CD14-positive monocyte (primary cell): ENCODE measurements around the gene ATF6B. TPM values are rescaled to one million over a fixed set of nuclear protein-coding genes. Genes with fewer than 3 reads are reported as not detected.

ENCODE experiments used
- DNase-seq, 3 donors: peaks; one replicate each; pipeline ENCODE4 v3.0.0-alpha.2; 2011 to 2022
- H2AFZ ChIP-seq: 2 replicates; pipeline ENCODE4 v1.6.0; 2012; ENCODE audit warnings: mild to moderate bottlenecking, low read depth, low read length, inconsistent platforms; ENCODE audit not compliant: insufficient read depth, poor library complexity, severe bottlenecking
- H3K27ac ChIP-seq, 2 donors: 1 replicate in 1 of 2; 2 replicates in 1 of 2; pipeline ENCODE4 v1.5.1; 2012 to 2013; ENCODE audit warnings: low read length in 2 of 2, control low read depth in 1 of 2, inconsistent platforms in 1 of 2, low read depth in 1 of 2, mild to moderate bottlenecking in 1 of 2
- H3K27me3 ChIP-seq, 2 donors: one replicate each; pipeline versions ENCODE4 v1.6.0 to v1.6.1; 2011 to 2013; ENCODE audit warnings: low read length in 2 of 2; ENCODE audit not compliant: control insufficient read depth in 2 of 2, insufficient read depth in 2 of 2
- H3K36me3 ChIP-seq, 2 donors: replicated peaks in 1 of 2; 1 replicate in 1 of 2; 2 replicates in 1 of 2; pipeline versions ENCODE4 v1.5.1 to v1.6.1; 2012 to 2013; ENCODE audit warnings: low read length in 2 of 2, control low read depth in 1 of 2, inconsistent platforms in 1 of 2, mild to moderate bottlenecking in 1 of 2; ENCODE audit not compliant: insufficient read depth in 2 of 2, control insufficient read depth in 1 of 2
- H3K4me1 ChIP-seq, 2 donors: 1 replicate in 1 of 2; 2 replicates in 1 of 2; pipeline versions ENCODE4 v1.5.1 to v1.6.1; 2012 to 2013; ENCODE audit warnings: low read length in 2 of 2, control low read depth in 1 of 2, inconsistent platforms in 1 of 2, mild to moderate bottlenecking in 1 of 2, moderate library complexity in 1 of 2; ENCODE audit not compliant: insufficient read depth in 2 of 2, control insufficient read depth in 1 of 2
- H3K4me2 ChIP-seq: replicated peaks from 2 replicates; pipeline ENCODE3; 2012; ENCODE audit warnings: low read length, moderate library complexity, mild to moderate bottlenecking; ENCODE audit not compliant: poor library complexity, severe bottlenecking; ENCODE audit errors: extremely low read depth
- H3K4me3 ChIP-seq, 3 experiments: fragments of 200-600 bp in 1 of 3; sonication (generic) in 1 of 3; replicated peaks in 1 of 3; 1 replicate in 2 of 3; 2 replicates in 1 of 3; pipeline ENCODE4 v1.5.1; 2011 to 2013; ENCODE audit warnings: low read length in 3 of 3, mild to moderate bottlenecking in 3 of 3, control low read depth in 2 of 3, low read depth in 2 of 3, inconsistent platforms in 1 of 3, moderate library complexity in 1 of 3
- H3K79me2 ChIP-seq: 2 replicates; pipeline ENCODE4 v1.6.0; 2012; ENCODE audit warnings: mild to moderate bottlenecking, control low read depth, inconsistent platforms, low read length, moderate library complexity; ENCODE audit not compliant: insufficient read depth
- H3K9ac ChIP-seq: 2 replicates; pipeline ENCODE4 v1.6.0; 2017; ENCODE audit warnings: low read length, mild to moderate bottlenecking; ENCODE audit not compliant: insufficient read depth, poor library complexity, severe bottlenecking
- H3K9me3 ChIP-seq, 2 donors: replicated peaks in 1 of 2; 1 replicate in 1 of 2; 2 replicates in 1 of 2; pipeline versions ENCODE4 v1.5.1 to v1.6.1; 2012 to 2013; ENCODE audit warnings: low read length in 2 of 2, control low read depth in 1 of 2; ENCODE audit not compliant: control insufficient read depth in 1 of 2, insufficient read depth in 1 of 2
- H4K20me1 ChIP-seq: 2 replicates; pipeline ENCODE4 v1.6.0; 2012; ENCODE audit warnings: mild to moderate bottlenecking, low read length, control low read depth, moderate library complexity; ENCODE audit not compliant: insufficient read depth
- H3K27ac Mint-ChIP-seq, 7 donors: one replicate each; pipeline ENCODE4 v1.8.0; 2020; ENCODE audit warnings: mild to moderate bottlenecking in 7 of 7, mixed read lengths in 7 of 7, moderate library complexity in 6 of 7, inconsistent platforms in 2 of 7
- H3K27me3 Mint-ChIP-seq, 3 donors: one replicate each; pipeline ENCODE4 v1.8.0; 2021 to 2022; ENCODE audit warnings: low read depth in 3 of 3, mild to moderate bottlenecking in 3 of 3, mixed read lengths in 3 of 3, moderate library complexity in 3 of 3, inconsistent platforms in 1 of 3
- H3K36me3 Mint-ChIP-seq, 2 donors: one replicate each; pipeline ENCODE4 v1.8.0; 2020; ENCODE audit warnings: mixed read lengths in 2 of 2, inconsistent platforms in 1 of 2, mild to moderate bottlenecking in 1 of 2
- H3K4me1 Mint-ChIP-seq: one replicate; pipeline ENCODE4 v1.8.0; 2020; ENCODE audit warnings: mild to moderate bottlenecking, mixed read lengths
- H3K4me3 Mint-ChIP-seq, 2 donors: one replicate each; pipeline ENCODE4 v1.8.0; 2020; ENCODE audit warnings: mild to moderate bottlenecking in 2 of 2, mixed read lengths in 2 of 2, moderate library complexity in 1 of 2
- H3K9me3 Mint-ChIP-seq, 7 donors: one replicate each; pipeline ENCODE4 v1.8.0; 2020 to 2022; ENCODE audit warnings: mixed read lengths in 7 of 7, mild to moderate bottlenecking in 6 of 7, moderate library complexity in 6 of 7, inconsistent platforms in 2 of 7
- WGBS: methylation state at CpG from one replicate; pipeline ENCODE4 v1.1.5; 2013; ENCODE audit warnings: missing lambda C conversion rate; ENCODE audit not compliant: insufficient coverage; 5-methylcytosine and 5-hydroxymethylcytosine counted together
- intact Hi-C, 2 donors: fragments of 100-400 bp; cut with micrococcal nuclease; formaldehyde crosslinking; loops; one replicate each; pipeline versions ENCODE4 v1.15.0 to v1.15.1; 2023
- polyA plus RNA-seq, 3 donors: library from polyadenylated mRNA; depleted of rRNA in 1 of 3; unstranded in 2 of 3; stranded (reverse) in 1 of 3; fragments of 300-500 nt in 2 of 3; fragments of >200 nt in 1 of 3; fragmentation: Illumina TruSeq in 2 of 3; gene quantifications; 1 replicate in 2 of 3; 2 replicates in 1 of 3; pipeline ENCODE4 v1.2.3, GENCODE V29; 2012 to 2021
- TF ChIP-seq, protein P1 (sequence below): fragments of 200-600 bp; IDR thresholded peaks from one replicate; pipeline ENCODE4 v1.8.0; 2022; ENCODE audit warnings: antibody characterized with exemption, mild to moderate bottlenecking

ATF6B gene
- polyA plus RNA-seq, 3 donors: 15.7 to 147 (median 17.8) TPM

GRCh38 chr6:32164295-32164694 lies 36.2 kb upstream of the ATF6B start, which contains the start of gene EGFL8:
Gene EGFL8, plus strand, starts transcription at chr6:32164595. Its CDS starts 1,571 bp downstream, at chr6:32166166.
- Histone ChIP-seq H3K9me3 (no peaks in the 10 kb centered on the region), H3K4me2 (no peak within 1 kb of the TSS), H3K79me2 (no peaks in the 10 kb centered on the region), H3K4me3 (no peak within 1 kb of the TSS), H3K4me1 (no peaks in the 10 kb centered on the region), H3K9ac (no peak within 1 kb of the TSS), H3K27me3 (no peaks in the 10 kb centered on the region), H3K27ac (no peak within 1 kb of the TSS), H4K20me1 (no peaks in the 10 kb centered on the region), H2AFZ (no peak within 1 kb of the TSS), H3K36me3 (peaks cover 7 to 11% of the 10 kb centered on the region in 2 donors)
- peaks cover 11 to 17% of the 10 kb centered on the region in 2 donors for H3K36me3 Mint-ChIP-seq
- no peaks in the 10 kb centered on the region for H3K4me1 Mint-ChIP-seq
- TF ChIP-seq, protein P1, sequence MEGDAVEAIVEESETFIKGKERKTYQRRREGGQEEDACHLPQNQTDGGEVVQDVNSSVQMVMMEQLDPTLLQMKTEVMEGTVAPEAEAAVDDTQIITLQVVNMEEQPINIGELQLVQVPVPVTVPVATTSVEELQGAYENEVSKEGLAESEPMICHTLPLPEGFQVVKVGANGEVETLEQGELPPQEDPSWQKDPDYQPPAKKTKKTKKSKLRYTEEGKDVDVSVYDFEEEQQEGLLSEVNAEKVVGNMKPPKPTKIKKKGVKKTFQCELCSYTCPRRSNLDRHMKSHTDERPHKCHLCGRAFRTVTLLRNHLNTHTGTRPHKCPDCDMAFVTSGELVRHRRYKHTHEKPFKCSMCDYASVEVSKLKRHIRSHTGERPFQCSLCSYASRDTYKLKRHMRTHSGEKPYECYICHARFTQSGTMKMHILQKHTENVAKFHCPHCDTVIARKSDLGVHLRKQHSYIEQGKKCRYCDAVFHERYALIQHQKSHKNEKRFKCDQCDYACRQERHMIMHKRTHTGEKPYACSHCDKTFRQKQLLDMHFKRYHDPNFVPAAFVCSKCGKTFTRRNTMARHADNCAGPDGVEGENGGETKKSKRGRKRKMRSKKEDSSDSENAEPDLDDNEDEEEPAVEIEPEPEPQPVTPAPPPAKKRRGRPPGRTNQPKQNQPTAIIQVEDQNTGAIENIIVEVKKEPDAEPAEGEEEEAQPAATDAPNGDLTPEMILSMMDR: no peak
- intact Hi-C loops: no loop called here
- DNase-seq: no peak
- no peak within 1 kb of the TSS for H3K4me3 Mint-ChIP-seq
- peaks cover 0 to 2% (median 1%) of the 10 kb centered on the region in 3 donors for H3K27me3 Mint-ChIP-seq
- peak within 1 kb of the TSS in 1 of 7 donors; percentile 63 for H3K27ac Mint-ChIP-seq
- H3K9me3 Mint-ChIP-seq: no peaks in the 10 kb centered on the region

- Mint-ChIP-seq H3K4me3 (no peak overlapping the region), H3K9me3 (no peaks in the 10 kb centered on the region), H3K36me3 (peaks cover 7 to 12% of the 10 kb centered on the region in 2 donors), H3K27ac (peak overlapping the region in 1 of 7 donors; percentile 63), H3K27me3 (peaks cover 0 to 2% (median 1%) of the 10 kb centered on the region in 3 donors), H3K4me1 (no peaks in the 10 kb centered on the region)
- Histone ChIP-seq H3K4me2 (no peak overlapping the region), H3K9ac (no peak overlapping the region), H3K79me2 (no peaks in the 10 kb centered on the region), H3K4me3 (no peak overlapping the region), H3K27me3 (no peaks in the 10 kb centered on the region), H4K20me1 (no peaks in the 10 kb centered on the region), H3K27ac (no peak overlapping the region), H3K9me3 (no peaks in the 10 kb centered on the region), H3K36me3 (peaks cover 2 to 5% of the 10 kb centered on the region in 2 donors), H3K4me1 (no peaks in the 10 kb centered on the region), H2AFZ (no peak overlapping the region)
- TF ChIP-seq, protein P1: no peak
- intact Hi-C loops: no loop called here
- 94% methylated on average over 4 of the region's 7 CpGs for WGBS
- DNase-seq: no peak
Measured at GRCh38 chr6:32163559-32164258, 35.7 kb upstream of the ATF6B start.
